HepG2 (cell line): ENCODE results near the gene RGS19. TPM values are rescaled to one million over a fixed set of nuclear protein-coding genes. Genes with fewer than 3 reads are reported as not detected.
A peak's percentile ranks its signal among the peaks of the same experiment; 100 is the strongest.

Experiments used
- NCOA2 ChIP-seq: sonication (generic); formaldehyde crosslinking; IDR thresholded peaks from 2 replicates; pipeline ENCODE4 v1.8.0; 2022; ENCODE audit warnings: inconsistent platforms
- NPAS2 ChIP-seq: sonication (generic); formaldehyde crosslinking; IDR thresholded peaks from 2 replicates; pipeline ENCODE4 v1.8.0; 2022; ENCODE audit warnings: mild to moderate bottlenecking, missing genetic modification reagents, borderline replicate concordance
- SIN3A ChIP-seq: IDR thresholded peaks from 2 replicates; pipeline ENCODE4 v1.6.1; 2011; ENCODE audit warnings: low read depth, mild to moderate bottlenecking, control low read depth, low read length, borderline replicate concordance
- SMAD3 ChIP-seq: sonication (generic); formaldehyde crosslinking; IDR thresholded peaks from 2 replicates; pipeline ENCODE4 v1.4.0; 2020; ENCODE audit warnings: missing genetic modification reagents
- SP140L ChIP-seq: sonication (generic); formaldehyde crosslinking; IDR thresholded peaks from 2 replicates; pipeline ENCODE4 v1.4.0; 2020; ENCODE audit warnings: missing genetic modification reagents, borderline replicate concordance
- TBX3 ChIP-seq: fragments of 450-650 bp; IDR thresholded peaks from 2 replicates; pipeline ENCODE4 v1.6.1; 2017; ENCODE audit warnings: antibody characterized with exemption, mild to moderate bottlenecking, inconsistent platforms, borderline replicate concordance
- ZMYM2 ChIP-seq: sonication (generic); formaldehyde crosslinking; IDR thresholded peaks from 2 replicates; pipeline ENCODE4 v1.8.0; 2022; ENCODE audit warnings: mild to moderate bottlenecking, missing genetic modification reagents
- ZNF124 ChIP-seq: sonication (generic); formaldehyde crosslinking; IDR thresholded peaks from 2 replicates; pipeline ENCODE4 v1.4.0; 2020; ENCODE audit warnings: missing genetic modification reagents
- ZNF143 ChIP-seq: sonication (generic); formaldehyde crosslinking; IDR thresholded peaks from 2 replicates; pipeline ENCODE4 v1.4.0; 2020; ENCODE audit warnings: missing genetic modification reagents
- ZNF382 ChIP-seq: sonication (generic); formaldehyde crosslinking; IDR thresholded peaks from 2 replicates; pipeline ENCODE4 v1.5.0; 2020; ENCODE audit warnings: missing genetic modification reagents, mild to moderate bottlenecking, borderline replicate concordance
- ZNF557 ChIP-seq: sonication (generic); formaldehyde crosslinking; IDR thresholded peaks from 2 replicates; pipeline ENCODE4 v1.4.0; 2020; ENCODE audit warnings: missing genetic modification reagents
- ZNF589 ChIP-seq: sonication (generic); formaldehyde crosslinking; conservative IDR thresholded peaks from 2 replicates; pipeline ENCODE4 v1.8.0; 2022; ENCODE audit warnings: mild to moderate bottlenecking, moderate library complexity, missing genetic modification reagents
- ZNF678 ChIP-seq: sonication (generic); formaldehyde crosslinking; IDR thresholded peaks from 2 replicates; pipeline ENCODE4 v1.4.0; 2020; ENCODE audit warnings: mild to moderate bottlenecking, missing genetic modification reagents
- polyA plus RNA-seq, 8 experiments: library from polyadenylated mRNA; depleted of rRNA in 3 of 8; stranded (reverse) in 7 of 8; unstranded in 1 of 8; fragments of >200 nt; fragmentation: Illumina TruSeq in 4 of 8; extraction: Trizol in 4 of 8; gene quantifications; 2 replicates each; pipeline versions ENCODE4 v1.2.1 to v1.2.3, GENCODE V29; 2011 to 2016; ENCODE audit warnings: low read depth in 4 of 8, missing spikeins in 1 of 8, mixed read lengths in 1 of 8; ENCODE audit not compliant: insufficient read depth in 1 of 8
- total RNA-seq, 5 experiments: library from RNA; depleted of rRNA; stranded (reverse); fragments of >200 nt; fragmentation: Illumina TruSeq; extraction: Trizol; gene quantifications; 2 replicates each; pipeline ENCODE4 v1.2.3, GENCODE V29; 2016; ENCODE audit warnings: low read depth in 1 of 5
- TF ChIP-seq, protein P1 (sequence below): IDR thresholded peaks from 2 replicates; pipeline ENCODE4 v1.6.1; 2016; ENCODE audit warnings: control low read depth
- TF ChIP-seq, protein P2 (sequence below): sonication (generic); formaldehyde crosslinking; IDR thresholded peaks from 2 replicates; pipeline ENCODE4 v1.4.0; 2020; ENCODE audit warnings: mild to moderate bottlenecking, missing genetic modification reagents, borderline replicate concordance
- TF ChIP-seq, protein P3 (sequence below): IDR thresholded peaks from 2 replicates; pipeline ENCODE4 v1.6.1; 2016; ENCODE audit warnings: low read depth, borderline replicate concordance
- TF ChIP-seq, protein P4 (sequence below): sonication (generic); formaldehyde crosslinking; conservative IDR thresholded peaks from 2 replicates; pipeline ENCODE4 v1.8.1; 2023; ENCODE audit warnings: missing genetic modification reagents
- TF ChIP-seq, protein P5 (sequence below): sonication (generic); formaldehyde crosslinking; IDR thresholded peaks from 2 replicates; pipeline ENCODE4 v1.4.0; 2020; ENCODE audit warnings: missing genetic modification reagents

Gene RGS19
- total and polyA plus RNA-seq, 2 of the 13 experiments (the other 11 are each of a cell fraction or from before 2014, with no cell fraction given), result 10.7 to 11.9 TPM

DNA sequence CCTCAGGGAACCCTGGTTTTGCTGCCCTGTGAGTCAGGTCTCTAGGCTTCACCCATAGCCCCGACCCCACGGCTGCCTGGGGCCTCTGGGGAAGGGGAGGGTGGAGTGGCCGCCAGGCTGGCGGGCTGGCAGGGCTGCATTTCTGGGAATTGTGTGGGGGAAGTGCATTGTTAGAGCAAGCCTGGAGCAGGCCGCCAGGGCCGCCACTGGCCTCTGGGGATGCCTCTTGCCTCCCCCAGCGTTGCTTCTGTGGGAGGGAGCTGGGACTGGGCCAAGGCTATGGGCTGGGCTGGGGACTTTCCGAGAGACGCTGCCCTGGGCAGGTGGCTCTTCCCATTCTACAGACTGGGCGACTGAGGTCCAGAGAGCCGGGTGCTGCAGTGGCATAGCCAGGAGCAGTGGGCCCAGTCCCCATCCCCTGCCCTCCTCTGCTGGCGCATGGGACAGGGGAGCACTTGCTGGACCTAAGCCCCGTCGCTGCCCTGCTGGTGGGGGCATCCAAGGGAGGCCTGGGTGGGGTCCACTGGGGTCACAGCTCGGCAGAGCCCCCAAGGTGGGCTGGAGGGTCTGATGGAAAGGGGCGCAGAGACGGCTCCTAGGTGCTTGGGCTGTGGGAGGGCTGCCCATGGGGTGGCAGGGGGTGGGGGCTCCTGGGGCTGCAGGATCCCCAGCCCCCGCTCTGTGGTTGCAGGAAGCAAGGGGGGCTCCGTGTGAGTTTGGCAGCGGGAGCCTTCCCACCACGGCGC lies 23.3 kb downstream of the RGS19 start (continued):
- TF ChIP-seq ZNF589 (CRISPR knock-in tag) (no peak; the same call in 1 of the 2 replicates), SMAD3 (CRISPR knock-in tag) (peak; percentile 61; the same call in 1 of the 2 replicates), ZNF557 (CRISPR knock-in tag) (peak; percentile 82; the same call in 1 of the 2 replicates), ZNF124 (CRISPR knock-in tag) (no peak), NCOA2 (peak; percentile 88), ZMYM2 (peak; percentile 85), ZNF382 (CRISPR knock-in tag) (no peak), TBX3 (no peak), ZNF143 (CRISPR knock-in tag) (peak; percentile 40; the same call in 1 of the 2 replicates), SIN3A (no peak), ZNF678 (CRISPR knock-in tag) (no peak; the same call in 1 of the 2 replicates), NPAS2 (CRISPR knock-in tag) (no peak), SP140L (CRISPR knock-in tag) (0 out of 2 replicates have a peak, but pooled peaks have one; percentile 34)
- TF ChIP-seq, protein P1, sequence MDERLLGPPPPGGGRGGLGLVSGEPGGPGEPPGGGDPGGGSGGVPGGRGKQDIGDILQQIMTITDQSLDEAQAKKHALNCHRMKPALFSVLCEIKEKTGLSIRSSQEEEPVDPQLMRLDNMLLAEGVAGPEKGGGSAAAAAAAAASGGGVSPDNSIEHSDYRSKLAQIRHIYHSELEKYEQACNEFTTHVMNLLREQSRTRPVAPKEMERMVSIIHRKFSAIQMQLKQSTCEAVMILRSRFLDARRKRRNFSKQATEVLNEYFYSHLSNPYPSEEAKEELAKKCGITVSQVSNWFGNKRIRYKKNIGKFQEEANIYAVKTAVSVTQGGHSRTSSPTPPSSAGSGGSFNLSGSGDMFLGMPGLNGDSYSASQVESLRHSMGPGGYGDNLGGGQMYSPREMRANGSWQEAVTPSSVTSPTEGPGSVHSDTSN (CRISPR knock-in tag), result no peak
- TF ChIP-seq, protein P2, sequence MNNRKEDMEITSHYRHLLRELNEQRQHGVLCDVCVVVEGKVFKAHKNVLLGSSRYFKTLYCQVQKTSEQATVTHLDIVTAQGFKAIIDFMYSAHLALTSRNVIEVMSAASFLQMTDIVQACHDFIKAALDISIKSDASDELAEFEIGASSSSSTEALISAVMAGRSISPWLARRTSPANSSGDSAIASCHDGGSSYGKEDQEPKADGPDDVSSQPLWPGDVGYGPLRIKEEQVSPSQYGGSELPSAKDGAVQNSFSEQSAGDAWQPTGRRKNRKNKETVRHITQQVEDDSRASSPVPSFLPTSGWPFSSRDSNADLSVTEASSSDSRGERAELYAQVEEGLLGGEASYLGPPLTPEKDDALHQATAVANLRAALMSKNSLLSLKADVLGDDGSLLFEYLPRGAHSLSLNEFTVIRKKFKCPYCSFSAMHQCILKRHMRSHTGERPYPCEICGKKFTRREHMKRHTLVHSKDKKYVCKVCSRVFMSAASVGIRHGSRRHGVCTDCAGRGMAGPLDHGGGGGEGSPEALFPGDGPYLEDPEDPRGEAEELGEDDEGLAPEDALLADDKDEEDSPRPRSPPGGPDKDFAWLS (CRISPR knock-in tag), result no peak
- TF ChIP-seq, protein P3, sequence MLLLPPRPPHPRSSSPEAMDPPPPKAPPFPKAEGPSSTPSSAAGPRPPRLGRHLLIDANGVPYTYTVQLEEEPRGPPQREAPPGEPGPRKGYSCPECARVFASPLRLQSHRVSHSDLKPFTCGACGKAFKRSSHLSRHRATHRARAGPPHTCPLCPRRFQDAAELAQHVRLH (CRISPR knock-in tag), result no peak
- TF ChIP-seq, protein P4, sequence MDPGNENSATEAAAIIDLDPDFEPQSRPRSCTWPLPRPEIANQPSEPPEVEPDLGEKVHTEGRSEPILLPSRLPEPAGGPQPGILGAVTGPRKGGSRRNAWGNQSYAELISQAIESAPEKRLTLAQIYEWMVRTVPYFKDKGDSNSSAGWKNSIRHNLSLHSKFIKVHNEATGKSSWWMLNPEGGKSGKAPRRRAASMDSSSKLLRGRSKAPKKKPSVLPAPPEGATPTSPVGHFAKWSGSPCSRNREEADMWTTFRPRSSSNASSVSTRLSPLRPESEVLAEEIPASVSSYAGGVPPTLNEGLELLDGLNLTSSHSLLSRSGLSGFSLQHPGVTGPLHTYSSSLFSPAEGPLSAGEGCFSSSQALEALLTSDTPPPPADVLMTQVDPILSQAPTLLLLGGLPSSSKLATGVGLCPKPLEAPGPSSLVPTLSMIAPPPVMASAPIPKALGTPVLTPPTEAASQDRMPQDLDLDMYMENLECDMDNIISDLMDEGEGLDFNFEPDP (CRISPR knock-in tag), result 0 out of 2 replicates have a peak, but pooled peaks have one; percentile 84
- TF ChIP-seq, protein P5, sequence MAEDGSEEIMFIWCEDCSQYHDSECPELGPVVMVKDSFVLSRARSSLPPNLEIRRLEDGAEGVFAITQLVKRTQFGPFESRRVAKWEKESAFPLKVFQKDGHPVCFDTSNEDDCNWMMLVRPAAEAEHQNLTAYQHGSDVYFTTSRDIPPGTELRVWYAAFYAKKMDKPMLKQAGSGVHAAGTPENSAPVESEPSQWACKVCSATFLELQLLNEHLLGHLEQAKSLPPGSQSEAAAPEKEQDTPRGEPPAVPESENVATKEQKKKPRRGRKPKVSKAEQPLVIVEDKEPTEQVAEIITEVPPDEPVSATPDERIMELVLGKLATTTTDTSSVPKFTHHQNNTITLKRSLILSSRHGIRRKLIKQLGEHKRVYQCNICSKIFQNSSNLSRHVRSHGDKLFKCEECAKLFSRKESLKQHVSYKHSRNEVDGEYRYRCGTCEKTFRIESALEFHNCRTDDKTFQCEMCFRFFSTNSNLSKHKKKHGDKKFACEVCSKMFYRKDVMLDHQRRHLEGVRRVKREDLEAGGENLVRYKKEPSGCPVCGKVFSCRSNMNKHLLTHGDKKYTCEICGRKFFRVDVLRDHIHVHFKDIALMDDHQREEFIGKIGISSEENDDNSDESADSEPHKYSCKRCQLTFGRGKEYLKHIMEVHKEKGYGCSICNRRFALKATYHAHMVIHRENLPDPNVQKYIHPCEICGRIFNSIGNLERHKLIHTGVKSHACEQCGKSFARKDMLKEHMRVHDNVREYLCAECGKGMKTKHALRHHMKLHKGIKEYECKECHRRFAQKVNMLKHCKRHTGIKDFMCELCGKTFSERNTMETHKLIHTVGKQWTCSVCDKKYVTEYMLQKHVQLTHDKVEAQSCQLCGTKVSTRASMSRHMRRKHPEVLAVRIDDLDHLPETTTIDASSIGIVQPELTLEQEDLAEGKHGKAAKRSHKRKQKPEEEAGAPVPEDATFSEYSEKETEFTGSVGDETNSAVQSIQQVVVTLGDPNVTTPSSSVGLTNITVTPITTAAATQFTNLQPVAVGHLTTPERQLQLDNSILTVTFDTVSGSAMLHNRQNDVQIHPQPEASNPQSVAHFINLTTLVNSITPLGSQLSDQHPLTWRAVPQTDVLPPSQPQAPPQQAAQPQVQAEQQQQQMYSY, result no peak
